GM20000 (cell line): ENCODE data around the gene BBS9.

Experiments
- DNase-seq: peaks from one replicate; pipeline ENCODE4 v3.0.0; 2012; ENCODE audit warnings: low spot score
- TF ChIP-seq, protein P1 (sequence below): IDR thresholded peaks from 2 replicates; pipeline ENCODE4 v1.5.1; 2012; ENCODE audit warnings: mild to moderate bottlenecking, control low read depth; ENCODE audit errors: extremely low read depth, missing control alignments

BBS9 gene

DNA sequence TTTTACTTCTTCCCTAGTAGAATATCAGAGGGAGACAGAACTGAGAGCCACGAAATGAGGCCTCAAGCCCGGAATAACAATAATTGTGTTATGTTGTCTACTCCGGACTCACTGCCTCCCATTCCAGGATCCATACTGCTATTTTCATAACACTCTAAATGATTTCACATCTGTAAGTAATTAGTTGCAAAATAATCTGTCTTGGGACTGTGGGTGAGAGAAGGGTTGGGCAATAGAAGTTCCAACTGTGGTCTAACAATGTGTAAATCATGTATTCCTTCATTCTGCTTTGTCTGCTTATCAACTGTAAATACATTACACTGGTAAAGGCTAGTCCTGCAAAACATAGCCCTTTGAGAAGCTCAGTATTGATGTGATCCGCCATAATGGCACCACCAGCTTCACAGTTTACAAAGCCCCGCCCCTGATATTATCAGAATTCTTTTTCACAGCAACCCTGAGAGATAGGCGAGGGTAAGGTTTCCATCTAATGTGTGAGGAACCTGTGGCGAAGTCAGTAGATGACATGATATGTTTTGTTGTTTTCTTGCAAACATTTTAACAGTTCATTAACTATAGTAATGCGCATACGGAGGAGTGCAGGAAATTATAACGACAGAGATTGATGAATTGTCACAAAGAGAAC, 510.3 kb downstream of the BBS9 start:
- TF ChIP-seq, protein P1, sequence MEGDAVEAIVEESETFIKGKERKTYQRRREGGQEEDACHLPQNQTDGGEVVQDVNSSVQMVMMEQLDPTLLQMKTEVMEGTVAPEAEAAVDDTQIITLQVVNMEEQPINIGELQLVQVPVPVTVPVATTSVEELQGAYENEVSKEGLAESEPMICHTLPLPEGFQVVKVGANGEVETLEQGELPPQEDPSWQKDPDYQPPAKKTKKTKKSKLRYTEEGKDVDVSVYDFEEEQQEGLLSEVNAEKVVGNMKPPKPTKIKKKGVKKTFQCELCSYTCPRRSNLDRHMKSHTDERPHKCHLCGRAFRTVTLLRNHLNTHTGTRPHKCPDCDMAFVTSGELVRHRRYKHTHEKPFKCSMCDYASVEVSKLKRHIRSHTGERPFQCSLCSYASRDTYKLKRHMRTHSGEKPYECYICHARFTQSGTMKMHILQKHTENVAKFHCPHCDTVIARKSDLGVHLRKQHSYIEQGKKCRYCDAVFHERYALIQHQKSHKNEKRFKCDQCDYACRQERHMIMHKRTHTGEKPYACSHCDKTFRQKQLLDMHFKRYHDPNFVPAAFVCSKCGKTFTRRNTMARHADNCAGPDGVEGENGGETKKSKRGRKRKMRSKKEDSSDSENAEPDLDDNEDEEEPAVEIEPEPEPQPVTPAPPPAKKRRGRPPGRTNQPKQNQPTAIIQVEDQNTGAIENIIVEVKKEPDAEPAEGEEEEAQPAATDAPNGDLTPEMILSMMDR, result no peak
- no peak for DNase-seq

DNA sequence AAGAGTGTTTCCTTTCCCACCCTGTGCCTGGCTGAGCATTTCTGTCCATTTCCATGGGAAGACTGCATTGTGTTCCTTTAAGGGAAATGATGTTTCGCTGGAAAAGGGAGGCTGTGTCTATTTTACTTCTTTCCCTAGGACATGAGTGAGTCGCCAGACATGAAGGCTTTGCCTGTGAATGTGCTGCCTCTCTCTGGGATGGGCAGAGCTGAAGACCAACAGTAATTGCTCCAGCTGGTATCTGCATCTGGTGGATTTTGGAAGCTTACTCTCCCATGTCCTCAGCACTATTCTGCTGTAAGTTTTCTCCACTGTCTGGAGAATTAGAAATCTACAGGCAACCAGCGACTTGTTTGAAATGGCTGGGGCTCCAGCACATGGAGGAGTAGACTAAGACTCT, 511.4 kb downstream of the BBS9 start:
- no peak for DNase-seq
- TF ChIP-seq, protein P1, result no peak

DNA sequence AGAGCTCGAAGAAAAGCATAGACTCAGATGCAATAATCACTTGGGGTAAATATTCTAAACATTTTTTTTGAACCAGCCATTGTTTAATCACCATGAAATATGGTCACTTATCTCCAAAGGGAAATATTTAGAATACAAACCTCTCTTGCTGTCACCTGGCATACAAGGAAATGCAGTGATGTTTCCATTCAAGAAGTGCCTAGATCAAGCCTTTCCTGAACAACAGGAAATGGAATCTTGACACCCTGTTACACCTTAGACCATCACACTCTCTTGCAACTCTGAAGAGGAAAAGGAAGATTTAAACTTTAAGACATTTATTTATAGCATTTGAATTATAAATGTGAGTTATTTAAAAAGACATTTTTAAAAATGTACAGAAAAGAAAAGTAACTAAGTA, 512.9 kb downstream of the BBS9 start:
- TF ChIP-seq, protein P1, result no peak

DNA sequence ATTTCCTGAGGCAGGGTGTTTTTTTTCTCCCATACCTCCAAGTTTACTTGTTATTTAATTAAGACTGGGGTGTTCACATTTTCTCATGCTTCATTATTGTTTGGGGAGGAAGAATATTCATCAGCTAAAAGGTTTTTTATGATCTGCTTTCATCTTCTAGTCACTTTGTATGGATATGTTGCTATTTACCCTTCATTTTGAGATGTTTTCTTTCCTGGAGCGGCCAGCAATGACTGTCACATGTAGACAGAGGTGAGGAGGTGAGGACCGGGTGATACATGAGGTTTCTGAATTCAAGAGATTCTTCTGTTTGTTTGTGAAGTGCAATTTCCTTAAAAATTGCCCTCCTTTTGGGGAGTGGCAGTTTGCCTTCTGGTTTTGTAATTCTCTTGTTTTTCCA, 514.2 kb downstream of the BBS9 start:
- DNase-seq, result no peak
- TF ChIP-seq, protein P1, result no peak

More for the DNA sequence above, 512.9 kb downstream of the BBS9 start:
- DNase-seq, result no peak

DNA sequence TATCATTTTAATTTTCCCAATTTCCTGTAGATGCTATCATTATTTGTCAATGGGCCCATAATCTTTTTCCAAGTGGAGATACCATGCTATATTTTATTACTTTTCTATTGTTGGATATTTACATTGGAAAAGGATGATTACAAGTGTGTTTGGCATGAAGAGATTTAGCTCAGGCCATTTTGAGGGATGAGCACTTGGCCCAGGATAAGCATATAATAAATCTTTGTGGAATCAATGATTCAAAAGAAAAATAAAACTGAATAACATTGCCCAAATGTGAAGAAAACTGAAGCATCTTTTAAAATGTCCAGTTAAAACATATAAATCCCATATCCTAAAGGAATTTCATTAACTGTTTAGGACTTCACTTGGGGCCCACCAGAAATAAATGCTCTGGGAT, 515.1 kb downstream of the BBS9 start:
- no peak for DNase-seq
- TF ChIP-seq, protein P1, result no peak

DNA sequence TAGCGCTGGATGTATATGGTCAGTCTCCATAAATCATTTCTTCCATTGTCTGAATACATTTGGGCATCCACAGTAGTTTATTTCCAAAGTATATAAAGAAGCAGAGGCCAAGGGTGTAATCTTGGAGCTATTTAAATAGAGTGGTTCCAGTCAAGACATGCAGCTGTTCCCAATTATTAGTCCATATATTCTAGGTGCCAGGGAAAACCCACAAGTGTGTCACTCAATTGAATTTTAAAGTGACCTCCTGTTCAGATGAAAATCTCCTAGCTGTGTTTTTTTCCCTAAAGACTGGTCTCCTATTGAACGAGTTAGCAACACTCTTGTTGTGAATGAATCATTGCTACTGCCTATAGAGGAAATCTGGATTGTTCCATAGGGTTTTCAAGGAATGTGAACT, 515.7 kb downstream of the BBS9 start:
- TF ChIP-seq, protein P1, result no peak
- no peak for DNase-seq

DNA sequence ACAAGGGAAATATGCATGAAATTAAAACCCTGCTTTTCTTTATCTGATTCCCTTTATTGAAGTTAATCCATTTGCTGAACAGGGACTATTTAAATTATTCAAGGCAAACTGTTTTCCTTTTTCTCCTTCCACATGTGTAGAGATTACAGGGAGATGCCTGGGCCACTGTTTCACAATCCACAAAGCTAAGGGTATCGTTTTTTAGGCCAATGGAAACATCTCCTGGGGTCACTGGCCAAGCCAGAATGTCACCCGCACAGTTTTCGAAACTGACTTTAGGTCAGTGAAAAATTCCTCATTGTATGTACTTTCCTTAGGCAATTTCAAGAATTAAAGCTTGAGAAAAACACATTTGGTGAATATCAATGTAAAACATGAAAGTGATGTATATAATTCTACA, 516.8 kb downstream of the BBS9 start:
- no peak for DNase-seq
- TF ChIP-seq, protein P1, result no peak
